CD4-positive, alpha-beta T cell treated with Interleukin-6 at 100 ng/mL for 8 hours (primary cell): ENCODE data around the gene DNAL4.
"Not testable (repeated sequence)": the region's sequence is repeated elsewhere in the genome, so short reads cannot be mapped to it uniquely, and the experiment has no call there.

Experiments used
- DNase-seq: peaks from one replicate; pipeline ENCODE4 v3.0.0-alpha.2; 2020; ENCODE audit warnings: mixed read lengths, low spot score

DNAL4 gene

DNA sequence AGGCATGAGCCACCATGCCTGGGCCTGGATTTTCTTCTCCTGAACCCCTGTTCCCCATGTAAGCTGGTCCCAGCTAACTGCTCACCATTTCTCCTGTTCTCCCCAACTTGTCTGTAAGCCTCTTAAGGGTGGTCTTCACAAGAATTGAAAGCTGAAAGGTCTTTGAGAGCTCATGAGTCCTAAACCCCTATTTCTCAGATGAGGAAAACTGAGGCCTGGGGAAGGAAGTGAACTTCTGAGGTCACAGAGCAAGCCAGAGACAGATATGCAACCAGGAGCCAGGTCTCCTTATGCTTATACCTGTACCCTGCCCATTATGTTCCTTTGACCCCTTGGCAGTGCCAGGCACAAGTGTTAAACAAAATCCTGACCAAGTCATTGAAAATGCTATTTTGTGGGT is 33.6 kb upstream of the DNAL4 start:
- no peak for DNase-seq

DNA sequence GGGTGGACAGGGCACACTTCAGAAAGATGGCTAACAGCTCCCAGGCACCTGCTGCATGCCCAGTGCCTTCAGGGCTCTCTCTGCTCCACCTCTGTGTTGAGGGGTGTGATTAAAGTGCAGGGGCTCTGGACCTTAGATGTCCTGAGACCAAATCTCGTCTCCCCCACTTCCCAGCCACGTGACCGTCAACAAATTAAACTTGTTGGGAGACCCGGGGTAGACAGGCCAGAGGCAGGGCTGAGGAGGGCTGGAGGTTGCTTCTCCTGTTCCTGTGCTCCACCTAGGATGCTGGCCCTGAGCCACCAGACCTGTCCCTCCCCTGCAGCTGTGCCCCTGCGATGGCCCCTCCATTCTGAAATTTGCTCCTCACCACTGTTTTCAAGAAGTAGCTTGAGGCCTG is 32.9 kb upstream of the DNAL4 start:
- DNase-seq, result no peak

DNA sequence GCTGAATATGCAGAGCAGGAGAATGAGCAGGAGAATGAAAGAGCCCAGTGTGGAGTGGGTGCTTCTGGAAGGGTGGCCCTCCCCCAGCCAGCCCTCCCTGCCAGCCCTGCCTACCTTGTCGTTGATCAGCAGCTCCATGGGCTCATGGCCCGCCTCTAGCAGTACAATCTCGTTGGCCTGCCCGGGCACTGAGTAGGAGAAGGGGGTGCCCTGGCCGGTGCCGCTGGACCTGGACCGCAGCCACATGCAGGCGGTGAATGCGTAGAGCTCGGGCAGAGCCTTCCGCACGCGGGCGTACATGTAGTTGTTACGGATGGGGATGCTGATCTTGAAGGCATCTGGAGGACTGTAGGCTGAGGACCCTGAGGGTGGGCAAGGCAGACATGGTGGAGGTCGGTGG is 32.4 kb upstream of the DNAL4 start:
- no peak for DNase-seq

GRCh38 chr22:38824585-38824984 is 30.6 kb upstream of the DNAL4 start:
- DNase-seq, result peak; percentile 25

- DNase-seq, result no peak
Measured at GRCh38 chr22:38823637-38824036, 29.7 kb upstream of the DNAL4 start.

DNA sequence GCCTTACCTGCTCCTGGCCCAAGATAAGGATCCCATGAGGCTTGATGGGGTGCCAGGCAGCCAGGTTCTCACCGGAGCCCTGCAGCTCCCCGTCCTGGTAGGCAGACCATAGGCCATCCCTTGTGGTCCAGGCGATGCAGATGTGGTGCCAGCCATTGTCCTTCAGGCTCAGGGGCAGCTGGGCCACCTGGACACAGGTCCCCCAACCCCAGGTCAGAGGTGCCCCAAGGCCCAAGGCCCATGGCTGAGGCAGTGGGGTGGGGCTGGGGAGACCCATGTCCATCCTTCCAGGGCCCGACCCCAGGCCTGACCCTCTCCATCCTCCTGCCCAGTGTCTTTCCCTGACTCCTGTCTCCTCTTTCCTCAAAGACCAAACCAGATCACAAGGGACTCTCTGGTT is 29.1 kb upstream of the DNAL4 start:
- no peak for DNase-seq

DNA sequence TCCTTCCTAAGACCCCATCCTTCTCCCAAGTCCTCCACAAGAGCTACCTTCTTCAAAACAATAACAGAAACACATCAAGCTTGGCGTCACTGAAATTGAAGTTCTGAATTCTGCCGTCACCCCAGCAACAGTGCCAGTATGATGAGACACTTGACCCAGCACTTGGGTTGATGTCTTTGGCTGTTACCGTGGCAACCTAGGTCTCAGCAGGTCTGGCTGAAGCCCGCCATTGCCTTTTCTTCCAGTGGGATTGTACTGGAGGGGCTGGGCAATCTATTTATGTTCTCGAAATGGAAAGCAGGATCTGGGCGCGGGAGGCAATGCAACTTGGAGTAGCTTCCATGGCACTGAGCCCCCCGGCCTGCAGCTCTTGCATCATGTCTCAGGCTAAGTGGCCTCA is 26.1 kb upstream of the DNAL4 start:
- DNase-seq, result no peak

- DNase-seq, result no peak
Measured at GRCh38 chr22:38819387-38819940, 25.5 kb upstream of the DNAL4 start.

DNA sequence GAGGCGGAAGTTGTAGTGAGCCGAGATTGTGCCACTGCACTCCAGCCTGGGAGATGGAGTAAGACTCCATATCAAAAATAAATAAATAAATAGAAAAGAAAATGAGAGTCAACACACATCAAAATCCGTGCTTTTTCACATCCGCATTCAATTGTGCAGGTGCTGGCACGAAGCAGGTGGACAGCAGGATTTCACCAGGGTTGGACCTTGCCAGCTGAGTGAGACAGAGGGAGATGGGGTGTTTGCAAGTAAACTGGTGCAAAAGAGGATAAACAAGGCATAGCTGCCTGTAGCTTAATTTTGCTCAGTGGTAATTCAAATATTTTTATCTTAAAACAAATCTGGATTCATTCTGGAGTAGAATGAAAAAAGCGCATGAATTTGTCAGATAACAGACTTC is 23.3 kb upstream of the DNAL4 start:
- no peak for DNase-seq

DNA sequence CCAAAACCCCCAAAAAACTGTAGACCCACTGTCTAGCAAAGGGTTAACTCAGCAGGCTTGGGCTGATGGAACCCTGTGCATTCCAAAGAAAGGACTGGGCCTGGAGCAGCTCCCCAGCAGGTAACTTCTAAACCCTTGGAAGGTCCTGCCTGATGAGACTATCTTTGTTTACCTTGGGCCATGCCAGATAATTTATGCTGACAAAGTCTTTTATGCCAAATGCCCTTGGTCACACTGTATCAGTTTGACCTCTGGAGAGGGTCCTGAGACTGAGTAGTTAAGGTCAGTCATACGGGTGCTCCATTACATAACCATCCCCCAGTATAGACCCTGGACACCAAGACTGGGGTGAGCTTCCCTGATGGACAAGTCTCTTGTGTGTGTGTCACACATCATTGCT is 21.9 kb upstream of the DNAL4 start:
- no peak for DNase-seq

DNA sequence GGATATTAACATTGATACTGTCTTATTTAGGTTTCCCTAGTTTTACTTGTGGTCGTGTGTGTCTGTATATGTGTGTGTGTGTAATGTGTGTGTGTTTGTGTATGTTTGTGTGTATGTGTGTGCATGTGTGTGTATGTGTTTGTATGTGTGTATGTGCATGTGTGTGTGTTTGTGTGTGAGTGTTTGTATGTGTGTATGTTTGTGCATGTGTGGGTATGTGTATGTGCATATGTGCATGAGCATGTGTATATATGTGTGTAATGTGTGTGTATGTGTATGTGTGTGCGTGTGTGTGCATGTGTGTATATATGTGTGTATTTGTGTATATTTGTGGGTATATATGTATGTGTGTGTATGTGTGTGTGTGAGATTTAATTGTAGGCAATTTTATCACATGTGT is 17.3 kb upstream of the DNAL4 start:
- no peak for DNase-seq

GRCh38 chr22:38805041-38805593 is 11.2 kb upstream of the DNAL4 start:
- not testable (repeated sequence) for DNase-seq

DNA sequence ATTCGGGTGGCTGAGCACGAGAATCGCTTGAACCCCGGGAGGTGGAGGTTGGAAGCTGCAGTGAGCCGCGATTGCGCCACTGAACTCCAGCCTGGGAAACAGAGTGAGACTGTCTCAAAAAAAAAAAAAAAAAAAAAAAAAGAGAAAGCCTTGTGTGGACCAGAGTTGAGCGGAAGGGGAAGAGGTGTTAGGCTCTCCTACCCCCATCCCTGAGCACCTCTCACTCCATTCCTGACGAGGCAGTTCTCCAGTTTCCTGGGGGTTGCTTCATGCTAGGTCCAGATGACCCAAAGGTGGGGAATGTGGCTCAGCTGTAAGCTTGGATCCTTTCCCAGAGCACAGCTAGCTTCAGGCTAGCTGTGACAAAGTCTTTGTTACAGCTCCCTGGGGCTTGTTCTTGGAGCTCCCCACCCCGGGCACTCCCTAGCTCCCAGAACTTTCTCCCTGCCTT is 8.8 kb upstream of the DNAL4 start:
- DNase-seq, result no peak

DNA sequence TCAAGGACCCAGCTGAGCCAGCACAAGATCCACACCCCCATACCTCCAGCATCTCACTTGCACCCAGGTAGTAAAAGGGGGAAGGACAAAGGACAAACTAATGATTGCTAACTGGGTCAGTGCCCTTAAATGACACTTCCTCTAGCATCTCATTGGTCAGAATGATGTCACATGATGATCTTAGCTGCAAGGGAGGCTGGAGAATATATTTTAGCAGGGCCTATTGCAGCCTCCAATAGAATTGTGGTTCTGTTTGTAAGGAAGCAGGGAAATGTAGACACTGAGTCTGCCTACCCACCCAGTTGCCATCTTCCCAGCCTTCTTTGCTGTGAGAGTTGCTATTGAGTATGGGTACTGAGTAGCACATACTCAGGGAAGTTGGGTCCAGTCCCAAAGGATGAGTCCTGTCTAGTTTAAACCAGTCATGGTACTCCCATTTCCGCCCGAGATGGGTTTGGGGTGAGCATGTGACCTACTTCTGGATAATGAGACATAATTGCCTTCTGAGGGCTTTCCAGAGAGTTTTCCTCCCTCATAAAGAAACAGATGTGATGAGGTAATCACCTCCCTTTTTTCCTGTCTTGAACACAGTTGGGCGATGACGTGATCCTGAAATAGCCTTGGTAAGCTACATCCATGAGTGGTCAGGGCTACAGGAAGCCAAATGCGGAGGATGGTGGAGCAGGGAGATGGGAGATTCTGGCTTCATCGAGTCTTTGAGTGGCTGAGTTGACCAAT is 5.5 kb upstream of the DNAL4 start:
- no peak for DNase-seq

DNA sequence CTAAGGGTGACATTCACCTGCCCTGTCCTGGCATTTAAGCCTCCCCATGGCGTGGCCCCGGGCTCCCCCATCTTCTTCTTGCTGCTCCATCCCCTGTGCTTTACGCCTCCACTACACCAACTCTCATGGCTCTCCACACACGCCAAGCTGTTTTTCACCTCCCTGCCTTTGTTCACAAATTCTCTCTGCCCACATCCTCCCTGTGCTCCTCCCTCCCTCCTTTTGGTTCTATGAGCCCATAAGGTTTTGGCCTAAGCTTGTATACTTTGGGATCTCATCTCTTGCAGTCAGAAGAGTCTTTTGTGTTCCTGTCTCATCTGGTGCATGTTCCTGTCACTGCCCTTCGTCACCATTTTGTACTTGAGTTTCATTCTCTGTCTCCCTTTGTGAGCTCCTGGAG is 4.6 kb upstream of the DNAL4 start:
- peak; percentile 19 for DNase-seq

- DNase-seq, result no peak
Measured at GRCh38 chr22:38796262-38796957, 2.5 kb upstream of the DNAL4 start.

DNA sequence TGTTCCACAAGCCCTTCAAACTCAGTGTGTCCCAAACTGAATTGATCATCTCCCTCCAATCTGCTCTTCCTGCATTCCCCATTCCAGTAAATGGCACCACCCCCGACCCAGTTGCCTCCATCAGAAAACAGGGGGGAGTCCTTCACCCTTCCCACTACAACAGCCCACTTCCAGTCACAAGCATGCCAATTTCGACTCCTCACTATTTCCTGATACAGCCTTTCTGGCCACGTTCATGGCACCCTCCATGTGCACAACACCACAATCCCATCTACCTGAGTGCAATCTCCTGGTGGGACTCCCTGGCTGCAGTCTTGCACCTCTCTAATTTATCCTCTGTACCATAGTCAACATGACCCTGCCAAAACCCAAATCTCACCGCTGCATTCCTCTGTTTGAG is 1.6 kb upstream of the DNAL4 start:
- DNase-seq, result no peak

- DNase-seq, result no peak
Measured at GRCh38 chr22:38793317-38793716, 626 bp downstream of the DNAL4 start.

DNA sequence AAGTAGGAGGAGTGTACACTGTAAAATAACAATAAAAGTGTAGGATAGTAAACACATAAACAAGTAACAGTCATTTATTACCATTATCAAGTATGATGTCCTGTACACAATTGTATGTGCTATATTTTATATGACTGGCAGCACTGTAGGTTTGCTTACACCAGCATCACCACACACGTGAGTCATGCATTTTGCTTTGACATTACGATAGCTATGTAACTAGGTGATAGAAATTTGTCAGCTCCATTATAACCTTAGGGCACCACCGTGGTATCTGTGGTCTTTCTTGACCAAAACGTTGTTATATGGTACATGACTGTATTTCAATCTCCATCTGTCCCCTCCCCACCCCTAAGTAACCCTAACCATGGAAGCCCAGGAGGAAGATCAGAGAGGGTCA is 1.1 kb downstream of the DNAL4 start:
- no peak for DNase-seq

- DNase-seq, result no peak
Measured at GRCh38 chr22:38789606-38790005, 4.3 kb downstream of the DNAL4 start.

GRCh38 chr22:38788846-38789245 is 5.1 kb downstream of the DNAL4 start:
- DNase-seq, result no peak

DNA sequence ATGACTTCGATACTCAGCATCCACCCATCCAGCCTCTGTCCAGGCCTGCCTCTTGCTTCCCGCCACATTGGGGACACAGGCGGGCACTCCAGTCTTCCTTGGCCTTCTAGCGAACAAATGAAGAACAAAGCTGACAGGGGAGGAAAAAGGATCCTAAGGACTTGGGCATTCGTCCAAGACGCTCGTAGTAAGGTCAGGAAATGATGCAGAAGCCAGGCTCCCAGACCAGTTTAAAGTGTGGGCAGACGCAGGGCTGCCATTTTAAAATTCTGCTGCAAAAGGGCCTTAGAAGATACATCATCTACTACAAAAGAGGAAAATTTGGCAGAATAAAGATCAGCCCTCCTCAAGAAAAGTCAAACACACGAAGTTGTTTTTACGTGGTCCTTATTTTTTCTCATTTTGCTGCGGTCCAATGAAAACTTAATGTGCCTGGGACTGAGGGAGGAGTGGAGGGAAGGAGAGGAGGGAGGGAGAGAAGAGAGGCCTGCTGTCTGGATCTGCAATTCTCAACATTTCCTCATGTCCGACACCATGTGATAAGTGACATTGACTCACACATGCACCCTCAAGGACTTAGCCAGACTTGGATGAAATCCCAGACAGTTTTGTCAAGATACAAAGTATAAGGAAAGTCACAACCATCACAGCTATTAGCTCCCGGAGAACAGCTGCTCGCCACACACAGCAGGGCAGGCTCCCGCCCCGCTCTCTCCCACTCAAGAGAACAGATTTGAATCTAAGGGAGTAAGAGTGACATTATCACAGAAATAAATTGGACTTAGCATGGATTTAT is 5.7 kb downstream of the DNAL4 start:
- no peak for DNase-seq
